Neural crest cell (in vitro differentiated cells): ENCODE measurements around the gene FRMD4A. TPM values are rescaled to one million over a fixed set of nuclear protein-coding genes. Genes with fewer than 3 reads are reported as not detected.

Source experiments
- DNase-seq: peaks from one replicate; pipeline ENCODE4 v3.0.0; 2021; ENCODE audit warnings: low read depth, mixed read lengths, low spot score
- H3K27ac Mint-ChIP-seq: one replicate; pipeline ENCODE4 v1.8.0; 2021; ENCODE audit warnings: mild to moderate bottlenecking, mixed read lengths; ENCODE audit not compliant: unreplicated experiment
- H3K27me3 Mint-ChIP-seq: 2 replicates; pipeline ENCODE4 v1.8.0; 2021; ENCODE audit warnings: low read depth, mild to moderate bottlenecking, mixed read lengths
- H3K36me3 Mint-ChIP-seq: 2 replicates; pipeline ENCODE4 v1.8.0; 2021; ENCODE audit warnings: low read depth, mild to moderate bottlenecking, mixed read lengths
- H3K4me1 Mint-ChIP-seq: 2 replicates; pipeline ENCODE4 v1.8.0; 2021; ENCODE audit warnings: mixed read lengths
- H3K4me3 Mint-ChIP-seq: one replicate; pipeline ENCODE4 v1.8.0; 2021; ENCODE audit warnings: mild to moderate bottlenecking, mixed read lengths
- H3K9me3 Mint-ChIP-seq: 2 replicates; pipeline ENCODE4 v1.8.0; 2021; ENCODE audit warnings: mixed read lengths
- total RNA-seq: library from RNA; stranded (reverse); gene quantifications from 2 replicates; pipeline ENCODE4 v1.2.1, GENCODE V29; 2021
- TF ChIP-seq, protein P1 (sequence below): fragments of 200-600 bp; sonication (generic); conservative IDR thresholded peaks from 2 replicates; pipeline ENCODE4 v1.5.0; 2021; ENCODE audit warnings: antibody characterized with exemption, mild to moderate bottlenecking

FRMD4A gene
- total RNA-seq, 1 donor from 2014 or later, result 65.3 TPM

- TF ChIP-seq, protein P1, sequence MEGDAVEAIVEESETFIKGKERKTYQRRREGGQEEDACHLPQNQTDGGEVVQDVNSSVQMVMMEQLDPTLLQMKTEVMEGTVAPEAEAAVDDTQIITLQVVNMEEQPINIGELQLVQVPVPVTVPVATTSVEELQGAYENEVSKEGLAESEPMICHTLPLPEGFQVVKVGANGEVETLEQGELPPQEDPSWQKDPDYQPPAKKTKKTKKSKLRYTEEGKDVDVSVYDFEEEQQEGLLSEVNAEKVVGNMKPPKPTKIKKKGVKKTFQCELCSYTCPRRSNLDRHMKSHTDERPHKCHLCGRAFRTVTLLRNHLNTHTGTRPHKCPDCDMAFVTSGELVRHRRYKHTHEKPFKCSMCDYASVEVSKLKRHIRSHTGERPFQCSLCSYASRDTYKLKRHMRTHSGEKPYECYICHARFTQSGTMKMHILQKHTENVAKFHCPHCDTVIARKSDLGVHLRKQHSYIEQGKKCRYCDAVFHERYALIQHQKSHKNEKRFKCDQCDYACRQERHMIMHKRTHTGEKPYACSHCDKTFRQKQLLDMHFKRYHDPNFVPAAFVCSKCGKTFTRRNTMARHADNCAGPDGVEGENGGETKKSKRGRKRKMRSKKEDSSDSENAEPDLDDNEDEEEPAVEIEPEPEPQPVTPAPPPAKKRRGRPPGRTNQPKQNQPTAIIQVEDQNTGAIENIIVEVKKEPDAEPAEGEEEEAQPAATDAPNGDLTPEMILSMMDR, result no peak
- H3K9me3 Mint-ChIP-seq, result no peaks in the 10 kb centered on the region
- H3K4me3 Mint-ChIP-seq, result no peak overlapping the region
- DNase-seq, result no peak
- no peaks in the 10 kb centered on the region for H3K36me3 Mint-ChIP-seq
- no peaks in the 10 kb centered on the region for H3K4me1 Mint-ChIP-seq
- no peaks in the 10 kb centered on the region for H3K27me3 Mint-ChIP-seq
- H3K27ac Mint-ChIP-seq, result no peak overlapping the region
Measured at GRCh38 chr10:13594641-13595040, 736.1 kb downstream of the FRMD4A start.
